Measurements from ENCODE around the gene SMIM1. TPM values are rescaled to one million over a fixed set of nuclear protein-coding genes. Genes with fewer than 3 reads are reported as not detected.

SMIM1 gene
- total and polyA plus RNA-seq, 9 of the 15 experiments (the other 6 are each of a cell fraction or from before 2014, with no cell fraction given) = 2.3 to 125 (median 24.3) TPM

- TF ChIP-seq EGR1 (conservative IDR thresholded peaks at IDR 0.05) (no peak), JUNB (CRISPR knock-in tag; conservative IDR thresholded peaks at IDR 0.05) (no peak), MTA3 (IDR thresholded peaks at IDR 0.05; ENCODE audit: borderline replicate concordance) (no peak), NFIC (IDR thresholded peaks at IDR 0.05) (peak; percentile 67), NFE2L1 (tag; IDR thresholded peaks at IDR 0.05; ENCODE audit: borderline replicate concordance, low read depth) (no peak), HNRNPL (IDR thresholded peaks at IDR 0.05; ENCODE audit: low read depth, low read length) (peak; percentile 91), MYNN (IDR thresholded peaks at IDR 0.05) (0 out of 2 replicates have a peak, but pooled peaks have one; percentile 3), MYNN (CRISPR knock-in tag; IDR thresholded peaks at IDR 0.05) (no peak), POLR2G (IDR thresholded peaks at IDR 0.05; ENCODE audit: low read depth, low read length) (0 out of 2 replicates have a peak, but pooled peaks have one; percentile 7)
- intact Hi-C loops (cut with micrococcal nuclease) (loop anchor here (5.0 kb wide), 1 partner anchor 96 kb away; the partner anchor contains the start of gene TPRG1L), in situ Hi-C loops (cut with MboI) (no loop called here)
- ChIA-PET CTCF (ENCODE audit: low intra/inter-chr PET ratio) (no interaction called here), POLR2A (no interaction called here)
- DNase-seq (ENCODE audit: extremely low read depth in 1 of 4, low spot score in 3 of 4) (no peak), ATAC-seq (no peak), FAIRE-seq (no peak)
- no peak overlapping the region for H3K9ac ChIP-seq (ENCODE audit: insufficient read depth in 1 of 2, low read depth in 2 of 2, low read length in 2 of 2)
- peaks cover 1% of the 10 kb centered on the region for H3K9me1 ChIP-seq (ENCODE audit: control insufficient read depth, insufficient read depth, low read length)
- H3K4me3 ChIP-seq = no peak overlapping the region
- WGBS (ENCODE audit: insufficient coverage, low coverage, missing lambda C conversion rate) = 0% methylated on average over 3 of the region's 3 CpGs
- H3K9me3 ChIP-seq (replicated peaks; ENCODE audit: control insufficient read depth, insufficient read depth, low read depth, low read length) = no peaks in the 10 kb centered on the region
- H3K79me2 ChIP-seq (ENCODE audit: control insufficient read depth, insufficient read depth, low read length) = no peaks in the 10 kb centered on the region
- H2AFZ ChIP-seq (ENCODE audit: low read depth, low read length) = no peak overlapping the region
- BruUV-seq (replicated peaks) = no TSS peak
- peaks cover 19% of the 10 kb centered on the region for H4K20me1 ChIP-seq (replicated peaks; ENCODE audit: control insufficient read depth, insufficient read depth, low read length)
- peaks cover 0 to 54% of the 10 kb centered on the region in 2 experiments; a peak in 3 of 5 replicates for H3K4me1 ChIP-seq (replicated peaks in 1 of 2; ENCODE audit: control insufficient read depth in 2 of 2, insufficient read depth in 2 of 2, low read length in 2 of 2)
- no peaks in the 10 kb centered on the region for H3K36me3 ChIP-seq (ENCODE audit: control insufficient read depth, insufficient read depth, low read length)
- H3K27ac ChIP-seq (ENCODE audit: extremely low read depth, low read depth, low read length) = no peak overlapping the region
- H3K4me2 ChIP-seq (ENCODE audit: insufficient read depth, low read length) = no peak overlapping the region
- H3K27me3 ChIP-seq (ENCODE audit: control insufficient read depth in 2 of 2, insufficient read depth in 2 of 2, low read length in 2 of 2) = peaks cover 20 to 51% of the 10 kb centered on the region in 2 experiments; a peak in 4 of 5 replicates
Observed at GRCh38 chr1:3722846-3723245, 49.7 kb upstream of the SMIM1 start.
